HG03460 (cell line): ENCODE results near the gene ADCYAP1.

Experiments used
- ATAC-seq: cut with Tn5 transposase; IDR thresholded peaks from one replicate; pipeline ENCODE4 v1.9.1; 2021; ENCODE audit not compliant: unreplicated experiment

Gene ADCYAP1

DNA sequence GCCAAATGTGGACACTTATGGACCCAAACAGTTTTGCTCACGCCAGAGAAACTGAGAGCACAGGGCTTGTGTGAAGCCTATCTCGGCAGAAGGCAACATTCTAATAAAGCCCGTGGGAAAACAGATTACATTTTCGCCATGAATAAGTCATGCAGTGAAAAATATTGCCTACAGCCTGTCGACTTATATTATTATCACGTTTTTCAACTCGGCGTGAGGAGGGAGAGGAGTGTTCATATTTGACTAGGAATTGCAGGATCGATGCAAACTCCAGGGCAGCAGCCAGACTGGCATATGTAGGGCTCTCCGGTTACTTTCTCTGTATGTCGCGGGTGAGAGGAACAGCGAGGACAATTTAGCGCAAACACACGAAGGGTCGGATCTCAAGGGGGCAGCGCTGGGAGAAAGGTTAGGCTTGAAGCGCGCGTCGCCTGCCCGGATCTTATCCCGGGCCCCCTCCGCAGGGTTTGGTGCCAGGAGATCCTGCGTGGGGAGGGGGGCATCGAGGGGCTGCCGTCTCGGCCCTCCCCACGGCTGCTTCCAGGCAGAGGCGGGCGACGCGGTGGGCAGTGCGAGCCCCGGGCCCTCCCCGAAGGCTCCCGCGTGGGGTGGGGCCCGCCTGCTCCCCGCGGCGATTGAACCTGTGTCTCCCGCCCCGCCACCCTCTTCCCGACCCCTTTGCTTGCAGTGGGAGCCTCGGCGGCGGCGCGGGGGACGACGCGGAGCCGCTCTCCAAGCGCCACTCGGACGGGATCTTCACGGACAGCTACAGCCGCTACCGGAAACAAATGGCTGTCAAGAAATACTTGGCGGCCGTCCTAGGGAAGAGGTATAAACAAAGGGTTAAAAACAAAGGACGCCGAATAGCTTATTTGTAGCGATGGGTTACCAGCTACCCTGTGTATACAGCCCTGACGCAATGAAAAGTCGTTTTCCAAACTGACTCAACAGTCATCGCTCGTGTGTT, 4.4 kb downstream of the ADCYAP1 start:
- no peak for ATAC-seq

DNA sequence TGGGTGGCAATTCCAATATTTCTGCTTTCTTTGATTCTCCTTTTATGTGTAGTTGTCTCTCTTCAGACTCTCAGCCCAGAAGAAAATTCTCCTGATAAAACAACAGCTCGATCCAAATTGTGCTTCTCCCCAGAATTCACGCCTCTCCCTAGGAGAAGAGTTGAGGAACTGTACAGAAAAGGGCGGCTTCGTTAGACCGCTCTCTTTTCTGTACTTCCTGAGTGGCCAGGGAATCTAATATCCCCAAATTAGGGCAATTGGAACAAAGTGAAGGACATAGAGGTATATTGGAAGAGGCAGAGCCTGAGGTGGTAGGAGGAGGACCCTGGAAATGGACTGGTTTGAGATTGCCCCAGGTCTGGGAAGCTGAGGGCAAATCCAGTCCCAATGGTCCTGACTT, 5.6 kb downstream of the ADCYAP1 start:
- no peak for ATAC-seq

DNA sequence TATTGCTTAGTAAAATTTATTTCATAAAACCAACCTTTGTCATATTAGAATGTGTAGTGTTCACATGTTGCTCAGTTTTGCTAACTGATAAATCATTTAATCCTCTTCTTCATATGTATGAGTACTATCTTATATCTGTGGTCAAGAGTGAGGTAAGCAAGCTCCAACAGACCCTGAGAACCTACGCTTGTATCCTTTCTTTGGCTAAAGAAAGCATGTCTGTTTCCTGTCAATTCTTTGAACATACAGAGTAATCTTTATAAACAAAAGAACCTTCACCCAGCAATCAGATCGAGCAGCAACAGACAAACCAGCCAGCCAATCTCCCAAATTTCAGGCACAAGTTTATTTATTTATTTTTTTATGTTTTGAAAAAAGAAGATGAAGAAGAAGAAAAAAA, 6.4 kb downstream of the ADCYAP1 start:
- no peak for ATAC-seq

DNA sequence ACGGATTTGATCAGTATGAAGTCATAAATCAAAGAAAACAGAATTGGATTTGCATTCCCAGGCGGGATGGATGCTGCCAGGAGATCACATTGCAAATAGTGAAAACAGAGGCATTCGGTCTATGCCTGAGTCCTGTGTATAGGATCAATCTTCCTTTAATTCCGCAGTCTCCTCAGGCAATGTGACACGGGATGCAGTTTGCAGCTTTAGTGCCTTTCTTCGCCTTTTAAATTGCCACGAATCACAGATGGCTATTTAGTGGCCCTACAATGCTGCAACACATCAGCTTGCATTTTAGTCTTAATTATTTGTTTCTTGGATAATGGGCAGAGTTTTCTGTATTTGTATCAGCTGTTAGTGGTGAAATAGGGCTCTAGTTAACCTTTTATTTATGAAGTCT, 6.8 kb downstream of the ADCYAP1 start:
- no peak for ATAC-seq

DNA sequence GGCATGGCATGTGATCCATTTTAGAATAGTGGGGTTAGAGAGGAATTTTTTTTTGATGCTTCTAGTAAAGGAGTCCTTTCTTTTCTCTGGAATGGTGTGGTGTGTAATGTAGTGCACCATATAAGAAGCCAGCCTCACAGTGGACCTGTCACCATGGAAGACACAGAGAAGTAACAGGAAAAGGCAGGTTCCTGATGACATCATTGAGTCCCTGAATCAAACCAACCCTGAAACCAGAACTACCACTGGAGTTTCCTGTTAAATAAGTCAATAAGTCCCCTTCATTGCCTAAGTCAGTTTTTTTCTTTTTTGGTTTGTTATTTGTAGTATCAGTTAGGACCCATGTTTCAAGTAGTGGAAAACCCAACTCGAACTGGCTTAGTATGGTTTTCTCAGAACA, 11.9 kb downstream of the ADCYAP1 start:
- no peak for ATAC-seq

DNA sequence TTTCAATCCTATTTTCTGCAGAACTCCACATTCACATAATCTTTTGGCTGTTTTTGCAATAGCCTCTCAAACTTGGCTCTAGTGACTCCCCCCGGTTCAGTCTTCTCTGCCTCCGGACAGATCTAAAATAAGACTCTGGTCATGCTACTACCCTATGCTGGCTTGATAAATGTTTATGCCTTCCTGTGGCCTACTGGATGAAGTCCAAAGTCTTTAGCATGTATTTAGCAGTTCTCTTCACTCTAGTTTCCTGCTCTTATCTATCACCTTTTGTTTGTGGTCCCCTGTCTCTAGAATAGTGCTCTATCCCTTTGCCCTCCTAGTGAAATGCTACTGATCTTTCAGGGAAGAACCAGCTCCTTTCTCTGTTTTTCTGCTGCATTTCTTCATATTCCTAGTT, 14.4 kb downstream of the ADCYAP1 start:
- ATAC-seq = no peak

DNA sequence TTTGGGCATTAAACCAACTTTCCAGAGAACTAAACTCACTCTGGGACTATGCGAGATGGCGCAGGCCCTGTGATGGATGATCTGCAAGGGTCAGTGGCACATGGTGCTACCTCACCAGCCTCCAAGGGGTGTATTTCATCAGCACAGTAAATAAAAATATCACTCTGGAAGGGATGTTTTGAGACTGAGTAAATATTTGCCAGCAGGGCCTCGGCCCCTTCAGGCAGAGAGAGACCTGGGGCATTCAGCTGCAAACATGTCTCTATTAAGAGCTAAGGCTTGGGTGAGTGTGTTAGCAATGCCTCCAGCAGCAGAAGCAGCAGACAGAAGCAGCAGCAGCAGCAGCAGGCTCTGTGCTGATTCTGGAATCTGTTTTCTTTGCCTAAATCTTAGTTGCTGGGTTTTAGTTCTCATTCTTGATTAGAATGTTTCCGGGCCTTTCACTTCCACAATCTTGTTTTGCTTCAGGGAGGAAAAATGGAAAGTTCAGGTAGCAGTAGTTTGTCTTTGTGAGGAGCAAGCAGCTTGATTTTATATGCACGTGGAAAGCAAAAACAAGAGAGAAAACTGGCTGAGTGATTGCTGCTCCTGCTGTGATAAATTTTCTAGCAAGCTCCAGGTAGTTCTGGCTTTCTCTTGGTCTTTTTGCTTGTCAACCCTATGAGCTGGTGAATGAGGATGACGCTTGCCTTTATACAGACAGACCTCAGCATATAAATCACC, 18.6 kb downstream of the ADCYAP1 start:
- no peak for ATAC-seq

DNA sequence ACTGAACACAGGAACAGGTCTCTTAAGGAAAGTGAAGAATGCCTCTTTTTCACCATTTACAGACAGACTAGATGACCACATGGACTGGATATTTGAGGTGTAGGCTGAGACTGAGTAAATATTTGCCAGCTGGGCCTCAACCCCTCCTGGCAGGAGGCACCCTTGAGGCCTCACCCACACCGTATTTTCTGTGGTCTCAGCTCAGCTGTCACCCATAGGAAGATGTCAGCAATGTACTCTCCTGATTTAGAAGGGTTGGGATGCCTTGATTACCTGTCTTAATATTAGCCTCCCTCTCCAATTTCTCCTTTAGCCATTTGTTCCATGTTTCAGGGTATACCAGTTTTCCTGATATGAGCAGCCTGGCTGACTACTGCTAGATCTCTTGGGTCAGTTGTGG, 20.3 kb downstream of the ADCYAP1 start:
- no peak for ATAC-seq

DNA sequence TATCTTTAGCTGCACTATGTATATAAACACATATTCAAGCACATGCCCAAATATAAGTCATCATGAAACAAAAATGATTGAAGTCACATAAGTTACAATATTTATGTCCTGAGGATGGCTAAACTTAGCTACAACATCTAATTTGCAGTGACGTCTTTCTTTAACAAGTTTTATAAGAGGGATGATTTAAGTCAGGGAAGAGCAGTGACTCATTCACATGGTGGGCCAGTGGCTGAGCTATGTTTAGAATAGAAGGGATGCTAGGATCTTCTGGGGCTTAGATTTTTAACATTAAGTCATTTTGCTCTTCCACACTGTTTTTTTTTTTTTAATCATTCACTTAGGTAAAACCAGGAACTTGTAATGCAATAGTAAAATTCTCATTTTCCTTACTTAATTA, 22.3 kb downstream of the ADCYAP1 start:
- no peak for ATAC-seq

DNA sequence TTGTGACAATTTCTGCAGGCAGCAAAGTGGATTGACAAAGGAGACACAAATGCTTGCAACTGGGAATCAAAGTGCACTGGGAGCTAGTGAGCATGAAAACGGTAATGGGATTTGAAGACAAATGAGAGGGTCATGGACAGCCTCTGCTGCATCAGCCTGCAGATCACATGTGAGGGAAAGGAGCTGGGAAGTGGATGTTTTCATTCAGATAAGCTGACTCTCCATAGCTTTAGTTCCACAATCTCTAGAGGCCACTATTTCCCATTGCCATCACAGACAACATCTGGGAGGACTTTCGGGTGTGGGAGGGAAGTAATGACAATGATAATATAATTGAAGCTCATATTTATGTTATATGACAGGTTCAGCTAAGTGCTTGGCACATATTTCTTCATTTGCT, 28.4 kb downstream of the ADCYAP1 start:
- no peak for ATAC-seq

DNA sequence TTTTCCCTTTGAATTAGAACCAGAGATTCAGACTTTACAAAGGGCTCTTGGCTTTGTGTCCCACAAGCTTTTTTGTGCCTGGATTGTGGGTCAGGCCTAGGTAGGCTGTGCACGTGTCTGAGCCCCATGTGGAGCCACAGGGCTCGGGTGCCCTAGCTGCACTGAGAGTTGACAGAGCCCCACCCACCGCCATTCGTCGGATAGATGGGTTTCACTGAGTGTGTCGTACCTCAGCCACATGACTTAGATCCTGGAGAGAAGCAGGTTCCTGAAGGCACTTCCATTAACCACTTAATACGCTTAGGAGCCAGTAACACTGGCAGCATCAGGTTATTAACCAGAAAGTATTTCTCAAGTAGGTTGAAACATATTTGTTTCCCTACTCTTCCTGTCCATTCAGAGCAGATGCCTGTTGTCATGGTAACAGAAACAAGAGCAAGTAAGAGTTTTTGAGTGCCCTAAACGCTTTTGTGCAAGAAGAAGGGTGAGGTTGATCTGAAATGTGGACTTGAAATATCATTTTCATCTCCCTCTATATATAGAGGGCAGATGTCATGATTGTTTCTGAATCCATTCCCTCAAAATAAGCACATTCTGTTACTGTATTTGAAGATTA, 30.0 kb downstream of the ADCYAP1 start:
- no peak for ATAC-seq

DNA sequence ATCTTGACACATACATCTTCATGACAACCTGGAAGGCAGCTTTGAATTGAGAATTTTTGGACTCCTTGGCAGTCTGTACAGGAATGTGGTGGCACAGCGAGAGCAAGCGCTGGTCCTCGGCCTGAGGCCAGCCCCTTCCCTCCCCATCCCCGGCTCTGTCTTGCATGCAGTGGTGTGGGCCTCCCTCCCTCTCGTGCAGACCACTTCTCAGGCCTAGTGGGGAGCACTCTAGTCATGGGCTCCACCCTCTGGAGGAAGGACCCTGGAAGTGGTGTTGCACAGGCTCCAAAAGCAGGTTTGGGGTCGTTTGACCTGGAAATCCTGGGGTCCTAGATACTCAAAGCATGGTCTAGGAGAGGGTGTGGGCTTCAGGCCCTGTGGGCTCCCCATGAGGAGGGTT, 32.3 kb downstream of the ADCYAP1 start:
- no peak for ATAC-seq

DNA sequence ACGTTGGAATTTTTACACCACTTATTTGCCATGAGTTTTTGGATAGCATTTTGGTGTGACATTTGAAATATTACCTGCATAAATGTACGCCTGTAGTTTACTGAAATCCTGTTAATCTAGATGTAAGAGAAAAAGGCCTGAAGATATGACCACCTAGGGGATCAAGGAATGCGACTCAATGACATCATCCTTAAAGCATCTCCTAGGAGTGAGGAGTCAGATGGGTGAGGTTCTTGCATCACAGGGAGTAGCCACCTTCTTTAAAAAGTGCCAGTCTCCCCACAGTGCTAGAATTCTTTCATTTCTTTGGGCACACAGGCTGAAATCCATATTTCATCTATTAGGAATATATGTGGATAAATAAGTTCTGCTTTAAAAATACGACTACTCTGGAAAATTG, 34.5 kb downstream of the ADCYAP1 start:
- ATAC-seq = no peak

DNA sequence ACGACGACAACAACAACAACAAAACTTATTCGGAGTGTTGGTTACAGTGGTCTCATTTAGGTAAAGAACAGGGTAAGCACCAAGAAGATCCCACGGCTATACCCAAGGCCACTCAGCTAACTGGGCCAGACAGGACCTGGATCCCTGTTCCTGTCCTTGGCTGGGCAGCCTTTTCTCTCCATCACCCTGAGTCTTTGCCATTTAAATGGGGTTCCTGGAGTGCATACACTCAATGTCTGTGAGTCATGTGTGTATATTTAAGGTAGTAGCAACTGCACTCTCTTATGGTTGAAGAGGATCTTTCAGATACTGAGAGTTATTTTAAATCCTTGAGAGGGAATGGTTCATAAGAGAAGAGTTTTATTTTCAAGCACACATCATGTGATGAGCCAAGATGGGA, 35.3 kb downstream of the ADCYAP1 start:
- no peak for ATAC-seq

DNA sequence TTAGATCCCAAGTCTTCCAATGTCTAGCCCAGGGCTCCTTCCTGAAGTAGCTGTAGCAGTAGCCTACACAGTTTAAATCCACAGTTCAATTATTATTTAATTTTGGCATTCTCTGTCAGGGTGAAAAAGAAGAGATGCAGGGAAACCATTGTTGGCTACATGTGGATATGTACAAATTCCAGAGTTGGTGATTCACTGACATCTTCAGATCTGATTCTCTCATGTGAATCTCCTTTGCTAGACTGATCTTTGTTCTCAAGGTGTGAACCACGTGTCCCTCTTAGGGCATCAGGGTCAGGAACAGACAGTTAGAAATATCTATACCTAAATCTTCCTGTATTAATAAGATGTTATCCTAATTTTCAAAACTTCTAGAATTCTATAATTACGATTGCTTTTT, 36.7 kb downstream of the ADCYAP1 start:
- ATAC-seq = no peak

DNA sequence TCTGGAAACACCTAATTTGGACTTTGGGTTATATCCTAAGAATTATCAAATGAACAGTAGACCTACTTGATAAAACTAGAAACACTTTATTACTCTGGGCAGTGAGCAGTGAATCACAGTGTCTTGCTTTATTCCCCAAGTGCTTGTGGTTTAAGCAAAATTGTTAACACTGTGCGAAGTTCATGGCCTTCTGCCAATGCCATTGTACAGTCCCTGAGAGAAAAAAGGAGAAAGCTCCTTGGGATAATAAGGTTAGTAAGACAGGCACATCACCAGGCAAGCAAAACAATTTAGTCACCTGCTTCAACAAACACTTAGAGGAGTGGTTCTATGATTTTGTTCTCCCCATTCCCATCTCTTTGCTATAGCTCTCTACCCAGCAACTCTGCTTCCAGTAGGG, 39.8 kb downstream of the ADCYAP1 start:
- no peak for ATAC-seq

DNA sequence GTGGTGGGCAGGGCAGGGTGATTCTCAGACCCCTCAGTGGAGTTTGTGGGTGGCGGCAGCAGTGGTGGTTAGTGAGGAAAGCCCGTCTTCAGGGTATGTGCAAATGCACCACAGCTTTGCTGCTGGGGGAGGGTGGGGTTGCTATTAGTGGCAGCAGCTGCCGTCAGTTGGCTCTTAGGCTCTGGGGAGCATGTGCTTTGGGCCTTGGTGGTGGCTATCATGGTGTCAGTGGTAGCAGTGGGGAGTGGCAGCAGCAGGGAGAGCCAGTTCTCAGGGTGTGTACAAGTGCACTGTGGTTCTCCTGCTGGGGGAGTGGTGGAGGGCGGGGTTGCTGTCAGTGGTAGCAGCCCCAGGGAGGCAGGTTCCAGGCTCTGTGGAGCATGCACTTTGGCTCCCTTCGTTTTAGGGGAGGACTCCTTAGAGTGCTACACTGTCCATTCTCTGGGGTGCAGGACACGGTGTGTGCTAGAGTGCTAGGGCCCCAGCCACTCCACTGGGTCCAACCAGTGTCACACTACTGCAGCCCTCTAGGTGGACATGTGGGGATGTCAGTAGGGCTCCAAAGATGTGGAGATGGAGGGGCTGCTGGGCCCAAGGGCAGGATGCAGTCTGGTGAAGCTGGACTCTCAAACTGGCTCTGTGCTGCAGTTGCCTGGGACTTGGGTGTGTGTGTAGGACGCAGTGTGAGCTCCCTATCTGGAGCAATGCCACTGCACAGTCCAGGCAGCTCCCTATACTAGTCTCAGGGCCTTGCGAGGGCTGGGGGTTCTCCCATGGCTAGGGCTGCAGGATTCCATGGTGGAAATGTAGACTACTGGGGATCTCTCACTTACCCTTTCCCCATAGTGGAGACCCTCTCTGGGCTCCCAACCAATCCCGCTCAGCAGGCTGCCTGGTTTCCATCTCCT, 45.3 kb downstream of the ADCYAP1 start:
- ATAC-seq = no peak

DNA sequence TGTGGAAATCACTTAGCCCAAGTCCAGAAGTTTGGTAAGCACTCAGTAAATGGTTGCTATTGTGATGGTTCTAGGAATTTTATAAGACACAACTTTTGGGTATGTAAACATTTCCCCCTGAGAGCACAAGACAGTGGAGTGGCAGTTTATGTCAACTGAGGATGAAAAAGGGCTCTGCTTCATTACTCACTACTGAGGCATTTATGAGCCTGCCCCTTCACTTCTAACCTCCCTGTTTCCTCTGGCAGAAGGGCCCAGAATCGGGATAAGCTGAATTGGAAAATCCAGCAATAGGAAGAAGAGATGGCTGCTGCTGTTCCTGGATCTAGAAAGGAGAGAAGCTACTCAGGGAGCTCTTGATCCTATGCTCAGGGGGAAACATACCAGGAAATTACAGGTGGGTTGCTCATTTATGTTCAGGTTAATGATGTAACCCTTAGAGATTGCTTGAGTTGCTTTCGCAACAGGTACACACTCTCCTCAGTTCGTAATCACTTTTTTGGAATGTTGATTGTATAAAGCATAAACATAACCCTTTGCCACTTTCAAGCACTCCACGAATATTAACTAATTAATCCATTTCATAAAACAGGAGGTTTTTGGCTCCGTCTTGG, 46.3 kb downstream of the ADCYAP1 start:
- ATAC-seq = no peak

DNA sequence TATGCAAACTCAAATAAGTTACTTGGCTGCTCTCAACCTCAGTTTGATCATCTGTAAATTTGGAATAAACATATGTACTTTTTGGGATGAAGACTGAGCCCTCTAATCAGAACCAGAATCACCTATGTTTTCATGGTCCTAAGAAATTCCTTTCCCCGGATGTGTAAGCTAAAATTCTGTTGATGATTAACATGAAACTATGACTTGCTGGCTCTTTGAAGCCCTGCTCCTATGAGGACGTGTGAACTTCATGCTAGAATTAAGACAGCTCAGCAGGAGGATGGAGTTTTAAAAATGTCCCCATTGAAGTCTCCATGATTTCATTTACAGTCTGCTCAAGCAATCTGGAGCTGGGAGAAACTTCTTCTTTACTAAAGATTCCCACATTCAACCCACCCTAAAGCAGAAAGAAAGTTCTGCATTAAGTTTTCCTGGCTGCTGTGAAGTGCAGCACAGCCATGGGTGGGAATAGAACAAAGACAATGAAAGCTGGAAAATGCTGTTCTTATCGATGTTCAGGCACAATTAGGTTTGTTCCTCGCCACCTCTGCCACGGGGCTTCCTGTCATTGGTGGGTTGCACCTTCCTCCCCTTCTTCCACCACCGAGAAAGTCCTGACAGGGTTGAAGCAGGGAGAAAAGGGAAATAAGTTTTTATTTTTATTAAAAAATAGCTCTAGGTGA, 50.9 kb downstream of the ADCYAP1 start:
- ATAC-seq = no peak

DNA sequence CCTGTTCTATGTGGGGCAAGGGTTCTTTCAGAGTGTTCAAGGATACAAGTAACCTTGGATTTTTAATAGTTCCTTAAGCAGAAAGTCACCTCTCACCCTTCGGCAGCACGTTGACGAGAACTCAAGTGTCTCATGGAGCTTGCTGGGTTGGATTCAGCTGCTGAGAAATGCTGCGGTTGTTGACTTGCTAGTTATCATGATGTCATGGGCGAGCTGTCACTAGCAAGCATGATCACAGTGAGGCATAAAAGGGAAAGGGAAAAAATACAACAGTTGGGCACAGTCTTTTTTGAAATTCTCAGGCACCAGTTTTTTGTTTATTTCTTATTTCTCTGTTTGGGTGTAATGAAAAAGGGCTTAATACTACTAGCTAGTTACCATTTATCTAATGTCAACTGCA, 53.2 kb downstream of the ADCYAP1 start:
- ATAC-seq = no peak
